SK-N-SH treated with all-trans-retinoic acid at 6 μM for 48 hours (cell line): ENCODE data around the gene PTTG1IP2.

Experiments used
- BACH2 ChIP-seq: fragments of 250-450 bp; sonication (Bioruptor Pico); IDR thresholded peaks from 2 replicates; pipeline ENCODE4 v1.9.0; 2021; ENCODE audit warnings: mild to moderate bottlenecking, borderline replicate concordance
- CSDC2 ChIP-seq: fragments of 250-450 bp; sonication (Bioruptor Pico); IDR thresholded peaks from 2 replicates; pipeline ENCODE4 v1.5.0; 2020; ENCODE audit warnings: mild to moderate bottlenecking, moderate library complexity
- GLIS3 ChIP-seq: fragments of 250-450 bp; sonication (Bioruptor Pico); IDR thresholded peaks from 2 replicates; pipeline ENCODE4 v1.5.0; 2020; ENCODE audit warnings: mild to moderate bottlenecking, moderate library complexity
- ZNF70 ChIP-seq: fragments of 450-650 bp; formaldehyde crosslinking; IDR thresholded peaks from 2 replicates; pipeline ENCODE4 v1.5.0; 2020; ENCODE audit warnings: mild to moderate bottlenecking, moderate library complexity

- TF ChIP-seq BACH2 (CRISPR knock-in tag) = no peak
- no peak for TF ChIP-seq ZNF70 (CRISPR knock-in tag)
- TF ChIP-seq CSDC2 = no peak
- TF ChIP-seq GLIS3 (CRISPR knock-in tag) = no peak
These were observed 8.2 kb upstream of the PTTG1IP2 start for GRCh38 chr7:90461219-90461618.
